Keratinocyte (primary cell): ENCODE measurements around the gene PCDH10. TPM values are rescaled to one million over a fixed set of nuclear protein-coding genes. Genes with fewer than 3 reads are reported as not detected.

ENCODE experiments used
- DNase-seq: peaks from one replicate; pipeline ENCODE4 v3.0.0-alpha.2; 2011; ENCODE audit warnings: low read depth, missing footprints, low spot score
- FAIRE-seq: peaks from 2 replicates; lab custom pipeline; 2011; peaks lifted over from hg19 to GRCh38; lab: Jason Lieb, UNC
- H2AFZ ChIP-seq: 2 replicates; pipeline ENCODE4 v1.6.0; 2012; ENCODE audit warnings: low read length, control low read depth, inconsistent platforms; ENCODE audit not compliant: control insufficient read depth
- H3K27ac ChIP-seq: 2 replicates; pipeline ENCODE4 v1.5.1; 2011; ENCODE audit warnings: low read length; ENCODE audit not compliant: control insufficient read depth, insufficient read depth
- H3K27me3 ChIP-seq: 3 replicates; pipeline ENCODE4 v1.6.0; 2011; ENCODE audit warnings: low read length; ENCODE audit not compliant: control insufficient read depth, insufficient read depth; ENCODE audit errors: extremely low read depth
- H3K36me3 ChIP-seq, 2 experiments: 2 replicates in 1 of 2; 3 replicates in 1 of 2; pipeline ENCODE4 v1.5.1; 2011; ENCODE audit warnings: low read length in 2 of 2, mild to moderate bottlenecking in 1 of 2; ENCODE audit not compliant: control insufficient read depth in 2 of 2, insufficient read depth in 2 of 2; ENCODE audit errors: extremely low read depth in 1 of 2
- H3K4me1 ChIP-seq: 3 replicates; pipeline ENCODE4 v1.5.1; 2011; ENCODE audit warnings: low read length; ENCODE audit not compliant: control insufficient read depth, insufficient read depth; ENCODE audit errors: extremely low read depth
- H3K4me2 ChIP-seq: 3 replicates; pipeline ENCODE4 v1.6.0; 2011; ENCODE audit warnings: low read depth, low read length; ENCODE audit not compliant: control insufficient read depth, insufficient read depth; ENCODE audit errors: extremely low read depth
- H3K4me3 ChIP-seq, 3 experiments: fragments of 200-600 bp in 1 of 3; sonication (generic) in 1 of 3; 2 replicates in 2 of 3; 3 replicates in 1 of 3; pipeline ENCODE4 v1.5.1; 2011 to 2016; ENCODE audit warnings: low read length in 3 of 3, mild to moderate bottlenecking in 3 of 3, control low read depth in 2 of 3, inconsistent platforms in 1 of 3, low read depth in 1 of 3, mixed read lengths in 1 of 3, mixed run types in 1 of 3, moderate library complexity in 1 of 3; ENCODE audit not compliant: control insufficient read depth in 2 of 3, insufficient read depth in 2 of 3; ENCODE audit errors: extremely low read depth in 1 of 3
- H3K79me2 ChIP-seq: 2 replicates; pipeline ENCODE4 v1.6.0; 2012; ENCODE audit warnings: low read length; ENCODE audit not compliant: control insufficient read depth, insufficient read depth
- H3K9ac ChIP-seq: 3 replicates; pipeline ENCODE4 v1.6.0; 2011; ENCODE audit warnings: low read length; ENCODE audit not compliant: control insufficient read depth, insufficient read depth; ENCODE audit errors: extremely low read depth
- H3K9me1 ChIP-seq: 3 replicates; pipeline ENCODE4 v1.6.0; 2011; ENCODE audit warnings: low read length; ENCODE audit not compliant: control insufficient read depth, insufficient read depth; ENCODE audit errors: extremely low read depth
- H3K9me3 ChIP-seq: 2 replicates; pipeline ENCODE4 v1.5.1; 2012; ENCODE audit warnings: low read depth, low read length; ENCODE audit not compliant: control insufficient read depth
- H4K20me1 ChIP-seq: 3 replicates; pipeline ENCODE4 v1.6.0; 2011; ENCODE audit warnings: low read length; ENCODE audit not compliant: control insufficient read depth, insufficient read depth; ENCODE audit errors: extremely low read depth
- EZH2 ChIP-seq: IDR thresholded peaks from one replicate; pipeline ENCODE4 v1.6.1; 2012; ENCODE audit warnings: inconsistent platforms, mild to moderate bottlenecking, low read length, moderate library complexity
- dilution Hi-C: fragments of 300-500 bp; cut with MboI; formaldehyde crosslinking; loops from one replicate; pipeline ENCODE4 v1.7.0; 2020; ENCODE audit warnings: low sequenced_read_pairs; ENCODE audit not compliant: extremely low pct_ligation_motif_present
- polyA plus RNA-seq, 5 experiments: library from polyadenylated mRNA; depleted of rRNA in 3 of 5; stranded (reverse) in 3 of 5; stranded (forward) in 1 of 5; unstranded in 1 of 5; fragments of >200 nt; gene quantifications; 1 replicate in 1 of 5; 2 replicates in 3 of 5; 3 replicates in 1 of 5; pipeline versions ENCODE4 v1.2.1 to v1.2.3, GENCODE V29; 2011 to 2012; ENCODE audit warnings: missing spikeins in 2 of 5, low read depth in 1 of 5, low replicate concordance in 1 of 5
- TF ChIP-seq, protein P1 (sequence below), 3 experiments: IDR thresholded peaks in 1 of 3; conservative IDR thresholded peaks in 1 of 3; optimal IDR thresholded peaks in 1 of 3; 2 replicates in 2 of 3; 3 replicates in 1 of 3; pipeline versions ENCODE3 to v1.5.1; 2011; ENCODE audit warnings: low read length in 3 of 3, mild to moderate bottlenecking in 3 of 3, moderate library complexity in 2 of 3, control low read depth in 1 of 3, inconsistent platforms in 1 of 3; ENCODE audit not compliant: insufficient read depth in 2 of 3; ENCODE audit errors: extremely low read depth in 1 of 3

Gene PCDH10
- polyA plus RNA-seq, 1 donor (not counting 4 experiments of a cell fraction or from before 2014, with no cell fraction given): not detected

DNA sequence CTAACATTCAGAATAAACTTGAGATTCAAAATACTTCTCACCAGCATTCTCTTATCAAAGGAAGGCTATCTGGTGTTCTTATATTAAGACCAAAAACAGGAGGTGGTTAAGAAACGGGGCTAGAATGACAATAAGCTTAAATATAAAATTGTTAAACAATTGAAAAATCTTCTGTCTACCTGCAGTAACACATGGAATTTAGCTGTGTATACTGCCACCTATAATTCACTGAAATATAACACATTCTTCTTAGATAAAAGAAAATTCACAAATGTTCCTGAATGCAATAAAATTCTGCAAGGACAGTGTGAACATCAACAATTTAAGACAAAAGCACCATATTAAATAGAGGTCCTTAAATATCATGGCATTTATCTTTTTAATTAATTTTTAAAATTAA, 11.5 kb upstream of the PCDH10 start:
- Histone ChIP-seq H3K4me2 (no peak overlapping the region), H3K27me3 (no peaks in the 10 kb centered on the region), H2AFZ (no peak overlapping the region), H3K4me1 (no peaks in the 10 kb centered on the region), H4K20me1 (no peaks in the 10 kb centered on the region), H3K9me1 (no peaks in the 10 kb centered on the region), H3K36me3 (no peaks in the 10 kb centered on the region), H3K79me2 (no peaks in the 10 kb centered on the region), H3K9ac (no peak overlapping the region), H3K27ac (no peak overlapping the region), H3K4me3 (no peak overlapping the region), H3K9me3 (no peaks in the 10 kb centered on the region)
- dilution Hi-C loops: no loop called here
- no peak for TF ChIP-seq EZH2
- no peak for FAIRE-seq
- DNase-seq: no peak

DNA sequence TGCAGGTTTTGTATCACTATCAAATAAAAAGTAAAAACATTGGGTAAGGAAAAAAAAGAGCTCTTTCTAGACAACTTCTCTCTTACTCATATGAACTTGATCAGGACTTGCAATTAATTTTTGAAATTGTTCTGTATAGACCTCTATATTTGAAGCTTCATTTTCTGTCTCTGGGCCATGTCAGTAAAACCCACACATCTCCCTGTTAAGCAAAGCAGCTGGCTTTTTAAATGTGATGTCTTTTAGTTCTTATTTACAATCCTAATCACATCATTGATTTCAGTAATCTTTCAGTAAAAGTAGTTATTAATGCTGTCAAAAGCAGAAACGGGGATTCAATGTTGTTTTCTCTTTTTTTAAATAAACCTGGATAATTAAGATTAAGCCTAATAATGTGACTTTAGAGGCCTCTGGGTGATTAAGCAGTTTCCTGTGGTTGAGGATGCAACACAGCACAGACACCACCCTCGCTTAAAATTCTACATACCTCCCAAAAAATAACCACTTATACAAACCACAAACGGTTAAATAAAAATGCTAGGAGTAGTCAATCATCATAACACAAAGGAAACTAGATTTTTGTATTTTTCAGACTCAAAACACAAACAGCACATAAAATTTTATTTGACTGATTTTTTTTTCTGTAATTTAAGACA, 5.2 kb upstream of the PCDH10 start:
- dilution Hi-C loops: no loop called here
- peaks cover 32% of the 10 kb centered on the region for H3K27me3 ChIP-seq
- H3K4me2 ChIP-seq: no peak overlapping the region
- peaks cover 9% of the 10 kb centered on the region for H3K4me1 ChIP-seq
- FAIRE-seq (no peak), DNase-seq (no peak)
- H3K27ac ChIP-seq: no peak overlapping the region
- no peaks in the 10 kb centered on the region for H3K36me3 ChIP-seq
- H3K9me3 ChIP-seq: no peaks in the 10 kb centered on the region
- no peaks in the 10 kb centered on the region for H3K79me2 ChIP-seq
- H4K20me1 ChIP-seq: no peaks in the 10 kb centered on the region
- TF ChIP-seq, protein P1, sequence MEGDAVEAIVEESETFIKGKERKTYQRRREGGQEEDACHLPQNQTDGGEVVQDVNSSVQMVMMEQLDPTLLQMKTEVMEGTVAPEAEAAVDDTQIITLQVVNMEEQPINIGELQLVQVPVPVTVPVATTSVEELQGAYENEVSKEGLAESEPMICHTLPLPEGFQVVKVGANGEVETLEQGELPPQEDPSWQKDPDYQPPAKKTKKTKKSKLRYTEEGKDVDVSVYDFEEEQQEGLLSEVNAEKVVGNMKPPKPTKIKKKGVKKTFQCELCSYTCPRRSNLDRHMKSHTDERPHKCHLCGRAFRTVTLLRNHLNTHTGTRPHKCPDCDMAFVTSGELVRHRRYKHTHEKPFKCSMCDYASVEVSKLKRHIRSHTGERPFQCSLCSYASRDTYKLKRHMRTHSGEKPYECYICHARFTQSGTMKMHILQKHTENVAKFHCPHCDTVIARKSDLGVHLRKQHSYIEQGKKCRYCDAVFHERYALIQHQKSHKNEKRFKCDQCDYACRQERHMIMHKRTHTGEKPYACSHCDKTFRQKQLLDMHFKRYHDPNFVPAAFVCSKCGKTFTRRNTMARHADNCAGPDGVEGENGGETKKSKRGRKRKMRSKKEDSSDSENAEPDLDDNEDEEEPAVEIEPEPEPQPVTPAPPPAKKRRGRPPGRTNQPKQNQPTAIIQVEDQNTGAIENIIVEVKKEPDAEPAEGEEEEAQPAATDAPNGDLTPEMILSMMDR (optimal IDR thresholded peaks at IDR 0.05 in 1 of 3, IDR thresholded peaks at IDR 0.05 in 1 of 3, conservative IDR thresholded peaks at IDR 0.05 in 1 of 3; ENCODE audit: extremely low read depth in 1 of 3, insufficient read depth in 2 of 3, low read length in 3 of 3): no peak
- no peak for TF ChIP-seq EZH2
- no peak overlapping the region for H3K9ac ChIP-seq
- no peak overlapping the region for H2AFZ ChIP-seq
- H3K9me1 ChIP-seq: no peaks in the 10 kb centered on the region
- no peak overlapping the region for H3K4me3 ChIP-seq

DNA sequence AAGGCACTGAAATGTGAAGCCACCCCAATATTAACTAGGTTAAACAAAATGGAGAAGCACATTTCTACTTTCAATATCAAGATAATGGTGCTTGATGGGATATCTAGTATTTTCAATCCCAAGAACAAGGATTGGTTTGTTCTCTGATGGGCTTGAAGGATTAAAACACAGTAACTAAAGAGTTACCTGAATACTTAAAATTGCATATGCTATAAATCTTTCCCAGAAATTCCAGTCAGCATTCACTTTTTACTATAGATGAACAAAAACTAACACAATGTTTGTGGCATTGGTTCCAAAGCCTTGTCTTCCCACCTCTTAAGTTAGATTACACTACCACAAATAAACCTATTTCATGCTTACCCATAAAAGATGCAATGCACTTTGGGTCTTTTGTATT, 3.9 kb upstream of the PCDH10 start:
- Histone ChIP-seq H3K27me3 (peaks cover 45% of the 10 kb centered on the region), H3K4me2 (no peak overlapping the region)
- no peak for FAIRE-seq

More for the DNA sequence above, 3.9 kb upstream of the PCDH10 start:
- DNase-seq: no peak
- no peak for TF ChIP-seq EZH2
- TF ChIP-seq, protein P1 (optimal IDR thresholded peaks at IDR 0.05 in 1 of 3, IDR thresholded peaks at IDR 0.05 in 1 of 3, conservative IDR thresholded peaks at IDR 0.05 in 1 of 3; ENCODE audit: extremely low read depth in 1 of 3, insufficient read depth in 2 of 3, low read length in 3 of 3): no peak
- dilution Hi-C loops: no loop called here
- no peak overlapping the region for H3K9ac ChIP-seq
- H3K36me3 ChIP-seq: no peaks in the 10 kb centered on the region
- H4K20me1 ChIP-seq: no peaks in the 10 kb centered on the region
- no peaks in the 10 kb centered on the region for H3K9me1 ChIP-seq
- no peak overlapping the region for H3K27ac ChIP-seq
- H3K4me3 ChIP-seq: no peak overlapping the region
- peaks cover 12% of the 10 kb centered on the region for H3K4me1 ChIP-seq
- H3K9me3 ChIP-seq: no peaks in the 10 kb centered on the region
- H2AFZ ChIP-seq: no peak overlapping the region
- H3K79me2 ChIP-seq: no peaks in the 10 kb centered on the region
